ENCODE measurements around the gene HAND2.

HAND2 gene

DNA sequence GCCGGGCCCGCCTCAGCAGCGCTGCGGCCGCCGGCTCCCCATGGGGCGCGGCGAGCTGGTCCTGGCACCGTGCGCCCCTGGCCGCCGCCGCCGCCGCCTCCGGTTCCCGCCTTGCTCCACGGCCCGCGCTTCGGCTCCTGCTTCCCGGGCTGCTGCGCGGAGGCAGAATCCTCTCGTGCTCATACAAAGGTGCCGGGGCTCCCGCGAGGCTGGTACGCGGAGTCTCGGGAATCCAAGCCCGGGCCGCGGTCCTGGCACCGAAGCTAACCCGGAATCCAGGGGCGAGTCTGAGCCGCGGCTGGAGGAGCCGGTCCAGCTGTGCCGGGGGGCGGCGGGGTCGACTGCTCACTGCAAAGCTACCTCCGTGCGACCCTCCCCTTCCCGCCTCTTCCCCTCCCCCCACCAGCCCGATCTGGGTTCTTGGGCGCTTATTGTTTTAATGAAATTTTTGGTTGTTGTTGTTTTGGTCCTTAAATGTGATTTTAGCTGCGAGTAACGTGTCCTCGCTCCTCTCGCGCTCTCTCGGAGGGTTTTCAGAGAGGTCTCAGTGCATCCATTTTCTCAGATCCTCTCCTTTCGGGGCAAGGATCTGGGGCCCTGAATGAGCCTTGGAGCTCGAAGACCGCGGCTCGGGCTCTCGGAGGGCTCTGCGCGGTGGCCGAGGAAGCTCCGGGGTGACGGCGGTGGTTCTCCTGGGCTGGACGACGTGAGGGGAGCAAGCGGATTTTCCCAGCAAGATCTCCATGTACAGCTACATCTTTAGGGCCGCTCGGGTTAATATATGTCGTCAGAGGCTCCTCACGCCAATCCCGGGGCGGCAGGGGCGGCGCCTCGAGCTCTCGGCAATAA, at the start of gene HAND2:
TSS of gene HAND2 (minus strand) at position 753 of the 849 bp plus-strand sequence. CDS start 940 bp downstream, outside the sequence.
- DNase-seq, result no peak
- in situ Hi-C loops (cut with MboI; ENCODE audit: low pct_unique_long_range_greater_than_20kb, low sequenced_read_pairs), result no loop called here

DNA sequence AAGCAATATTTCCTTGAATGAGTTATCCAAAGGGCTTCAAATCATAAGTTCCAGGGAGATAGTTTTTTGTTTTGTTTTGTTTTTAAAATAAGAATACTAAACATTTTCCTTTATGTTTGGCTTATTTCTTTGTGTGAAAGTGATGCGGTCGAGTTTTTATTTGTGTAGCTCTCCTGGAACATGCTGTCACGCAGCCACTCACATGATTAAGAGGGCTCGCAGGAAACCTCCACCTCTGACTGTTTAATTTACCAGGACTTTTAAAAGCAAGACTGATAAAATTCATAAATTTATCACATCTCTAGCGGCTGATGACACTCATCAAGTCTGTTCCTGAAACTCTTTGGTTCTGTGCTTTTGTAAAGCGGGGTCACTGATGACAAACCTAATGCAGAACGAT, 48.9 kb upstream of the HAND2 start:
- DNase-seq, result no peak
- in situ Hi-C loops (cut with MboI; ENCODE audit: low pct_unique_long_range_greater_than_20kb, low sequenced_read_pairs), result no loop called here

DNA sequence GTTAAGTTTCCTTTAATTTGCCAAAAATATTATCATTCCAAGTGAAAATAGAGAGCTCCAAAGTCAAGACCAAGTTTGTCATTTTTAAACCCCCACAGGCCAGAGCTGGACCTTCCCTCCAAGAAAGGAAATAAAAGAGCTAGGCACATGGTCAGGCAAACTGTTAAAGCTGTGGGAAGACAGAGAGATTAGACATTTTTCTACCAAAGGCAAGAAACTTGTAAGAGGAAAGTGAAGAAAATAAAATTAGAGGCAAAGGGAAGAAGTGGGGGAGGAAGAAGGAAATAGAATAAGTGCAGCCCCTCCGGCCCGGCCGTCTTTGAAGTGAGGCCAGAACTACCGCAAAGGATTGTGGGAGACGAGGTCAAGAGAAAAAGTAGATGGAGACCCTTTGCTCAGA, 47.9 kb upstream of the HAND2 start:
- in situ Hi-C loops (cut with MboI; ENCODE audit: low pct_unique_long_range_greater_than_20kb, low sequenced_read_pairs), result no loop called here

DNA sequence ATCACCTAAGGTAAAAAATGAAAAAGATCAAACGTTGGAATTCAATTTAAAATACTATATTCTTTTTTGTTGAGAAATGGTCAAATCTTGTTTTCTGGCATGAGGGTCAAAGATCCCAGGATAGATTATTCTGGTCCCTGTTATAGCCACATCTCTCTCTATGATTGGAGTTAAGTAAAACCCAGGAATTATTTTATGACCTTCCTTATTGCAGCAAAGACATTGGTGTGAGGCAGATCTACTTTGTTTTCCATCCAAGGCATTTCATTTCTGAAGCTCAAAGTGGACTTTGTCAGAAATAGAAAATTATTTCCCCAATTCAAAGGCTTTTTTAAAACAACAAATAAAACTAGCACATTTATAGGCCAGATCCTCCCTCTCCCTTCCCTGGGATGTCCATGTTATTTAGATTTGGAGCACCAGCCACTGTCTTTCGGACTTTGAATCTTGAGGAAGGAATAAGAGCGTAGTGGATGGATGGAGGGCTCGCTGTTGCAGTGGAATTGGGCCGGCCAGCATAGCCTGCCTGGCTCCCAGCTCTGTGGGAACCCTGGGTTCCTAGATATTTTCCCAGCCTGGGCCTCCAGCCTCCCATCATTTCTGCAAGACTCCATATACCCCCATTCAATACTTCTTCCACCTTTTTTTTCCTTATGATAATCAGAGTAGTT, 45.6 kb upstream of the HAND2 start:
- no peak for DNase-seq
- in situ Hi-C loops (cut with MboI; ENCODE audit: low pct_unique_long_range_greater_than_20kb, low sequenced_read_pairs), result no loop called here

More for the DNA sequence above, 47.9 kb upstream of the HAND2 start:
- DNase-seq, result no peak

DNA sequence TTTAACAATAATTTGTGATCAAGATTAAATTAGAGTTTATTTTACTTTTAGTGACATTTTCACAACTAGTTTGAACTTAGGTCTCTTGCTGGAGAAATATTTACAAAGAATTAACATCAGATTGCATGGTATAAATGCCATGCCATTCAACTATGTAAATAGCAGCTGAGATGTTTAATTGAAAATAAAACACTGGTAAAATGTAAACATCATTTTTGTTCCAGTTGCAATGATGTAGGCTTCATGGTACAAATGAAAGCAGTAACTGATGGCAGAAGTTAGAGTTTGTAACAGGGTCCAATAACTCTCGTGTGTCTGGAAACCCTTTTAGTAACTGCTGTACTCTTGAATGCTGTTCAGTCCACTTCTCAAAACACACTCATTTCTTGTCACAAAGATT, 43.7 kb upstream of the HAND2 start:
- in situ Hi-C loops (cut with MboI; ENCODE audit: low pct_unique_long_range_greater_than_20kb, low sequenced_read_pairs), result no loop called here
- no peak for DNase-seq

DNA sequence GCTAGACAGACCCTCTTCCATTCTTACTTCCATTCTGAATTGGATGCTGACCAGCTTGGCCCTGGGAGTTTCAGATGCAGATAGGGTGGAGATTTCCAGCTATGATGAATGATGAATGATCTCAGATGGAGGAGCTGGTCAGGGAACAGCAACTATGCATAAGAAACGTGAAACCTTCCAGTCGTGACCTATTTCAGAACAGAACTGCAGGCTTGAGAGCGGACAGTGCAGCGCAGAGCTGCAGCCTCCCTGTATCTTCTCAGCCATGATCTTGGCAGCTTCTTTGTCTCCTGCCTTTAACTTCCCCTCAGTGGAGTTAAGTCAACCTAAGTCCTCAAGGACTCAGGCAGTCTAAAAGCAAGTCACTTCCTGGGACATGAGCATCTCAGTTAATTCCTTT, 43.3 kb upstream of the HAND2 start:
- no peak for DNase-seq
- in situ Hi-C loops (cut with MboI; ENCODE audit: low pct_unique_long_range_greater_than_20kb, low sequenced_read_pairs), result no loop called here

DNA sequence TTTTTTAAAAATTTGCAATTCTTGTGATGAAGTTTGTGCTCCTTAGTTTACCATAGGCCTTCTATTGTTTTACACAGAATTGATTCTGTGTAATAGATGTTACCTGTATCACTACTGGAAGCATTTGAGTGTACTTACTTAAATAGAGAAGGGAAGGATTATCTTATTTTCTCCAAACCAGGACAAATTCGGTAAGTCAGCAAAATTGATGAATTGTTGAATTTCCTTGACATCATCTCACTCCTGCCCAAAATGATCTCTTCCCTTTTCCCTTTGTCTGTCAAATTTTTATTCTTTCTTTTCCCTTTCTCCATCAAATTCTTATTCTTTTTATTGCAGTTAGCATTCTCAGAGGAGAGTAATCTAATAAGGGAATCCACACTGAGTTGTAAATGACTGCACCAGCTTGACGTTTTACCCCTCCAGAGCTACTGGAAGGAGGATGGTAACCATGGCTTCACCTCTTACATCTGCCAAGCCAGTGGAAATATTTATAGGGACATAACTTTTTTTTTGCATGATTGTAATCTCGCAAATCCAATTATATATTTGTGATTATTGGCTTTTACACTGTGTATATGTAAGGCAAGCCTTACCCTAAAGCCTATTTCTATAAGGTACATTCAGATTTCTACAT, 42.6 kb upstream of the HAND2 start:
- in situ Hi-C loops (cut with MboI; ENCODE audit: low pct_unique_long_range_greater_than_20kb, low sequenced_read_pairs), result no loop called here
- DNase-seq, result no peak

DNA sequence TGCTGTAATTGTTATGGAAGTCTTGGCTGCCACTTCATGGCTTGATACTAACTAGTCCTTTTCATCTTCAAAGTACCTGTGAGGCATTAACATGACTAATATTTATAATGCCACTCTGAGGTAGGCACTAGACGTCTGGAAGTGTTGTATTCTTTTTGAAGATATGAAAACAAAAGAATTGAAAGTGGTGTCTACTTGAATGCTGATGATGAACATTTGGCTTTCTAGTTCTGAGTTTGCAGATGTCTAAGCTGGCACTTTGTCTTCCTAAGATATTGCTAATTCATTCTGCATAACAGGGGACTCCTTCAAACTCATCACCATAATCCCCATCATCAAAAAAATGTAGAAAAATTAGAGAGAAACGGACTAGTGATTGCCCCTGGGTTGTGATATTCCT, 41.6 kb upstream of the HAND2 start:
- DNase-seq, result no peak
- in situ Hi-C loops (cut with MboI; ENCODE audit: low pct_unique_long_range_greater_than_20kb, low sequenced_read_pairs), result no loop called here

DNA sequence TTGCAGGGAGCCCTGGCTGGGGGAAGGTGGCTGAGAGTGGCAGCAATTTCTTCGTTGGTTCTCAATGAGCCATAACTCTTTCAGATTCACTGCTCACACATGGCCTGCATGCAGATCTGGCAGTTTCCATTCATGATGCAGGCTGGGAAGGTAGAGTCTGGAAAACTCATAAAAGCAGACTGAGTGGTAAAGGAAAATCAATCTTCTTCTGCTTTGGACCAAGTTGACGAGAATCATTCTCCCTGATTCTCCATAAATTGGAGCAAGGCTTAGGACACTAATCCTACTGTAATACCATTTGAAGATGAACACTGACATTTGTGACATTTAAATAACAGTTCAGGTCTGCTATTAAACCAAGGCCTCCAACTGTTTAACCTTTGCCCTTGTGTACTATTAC, 35.3 kb upstream of the HAND2 start:
- in situ Hi-C loops (cut with MboI; ENCODE audit: low pct_unique_long_range_greater_than_20kb, low sequenced_read_pairs), result no loop called here
- no peak for DNase-seq

DNA sequence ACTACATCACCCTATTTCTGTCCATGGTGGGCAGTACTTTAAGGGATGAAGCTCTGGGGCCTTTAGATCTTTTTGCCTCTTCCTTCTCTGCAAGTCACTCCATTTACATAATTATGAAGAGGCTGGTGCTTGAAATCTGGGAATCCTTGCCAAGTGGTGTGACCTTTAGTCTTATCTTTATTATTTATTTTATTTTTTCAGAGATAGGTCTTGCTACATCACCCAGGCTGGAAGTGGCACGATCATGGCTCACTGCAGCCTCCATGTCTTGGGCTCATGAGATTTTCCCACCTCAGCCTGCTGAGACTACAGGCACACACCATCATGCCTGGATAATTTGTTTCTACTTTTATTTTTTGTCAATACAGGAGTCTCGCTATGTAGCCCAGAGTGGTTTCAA, 34.4 kb upstream of the HAND2 start:
- in situ Hi-C loops (cut with MboI; ENCODE audit: low pct_unique_long_range_greater_than_20kb, low sequenced_read_pairs), result no loop called here
- no peak for DNase-seq

DNA sequence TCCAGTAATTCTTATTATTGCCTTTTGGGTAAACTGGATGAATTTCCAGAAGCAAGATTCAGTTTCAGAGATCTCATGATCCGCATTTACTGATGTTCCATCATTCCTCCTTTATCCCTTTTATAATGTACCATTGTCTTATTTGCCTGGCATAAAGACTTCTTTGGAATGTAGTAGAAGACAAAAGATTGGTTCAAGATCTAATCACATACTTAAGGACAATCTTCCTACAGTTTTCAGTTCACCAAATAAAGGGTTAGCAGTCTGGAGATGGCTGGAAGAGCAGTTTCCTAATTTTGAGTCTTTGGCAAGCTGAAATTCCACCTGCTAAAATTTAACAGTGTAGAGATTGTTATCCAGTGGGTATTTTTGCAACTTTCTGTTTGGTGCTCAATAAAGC, 30.9 kb upstream of the HAND2 start:
- in situ Hi-C loops (cut with MboI; ENCODE audit: low pct_unique_long_range_greater_than_20kb, low sequenced_read_pairs), result no loop called here
- DNase-seq, result no peak

DNA sequence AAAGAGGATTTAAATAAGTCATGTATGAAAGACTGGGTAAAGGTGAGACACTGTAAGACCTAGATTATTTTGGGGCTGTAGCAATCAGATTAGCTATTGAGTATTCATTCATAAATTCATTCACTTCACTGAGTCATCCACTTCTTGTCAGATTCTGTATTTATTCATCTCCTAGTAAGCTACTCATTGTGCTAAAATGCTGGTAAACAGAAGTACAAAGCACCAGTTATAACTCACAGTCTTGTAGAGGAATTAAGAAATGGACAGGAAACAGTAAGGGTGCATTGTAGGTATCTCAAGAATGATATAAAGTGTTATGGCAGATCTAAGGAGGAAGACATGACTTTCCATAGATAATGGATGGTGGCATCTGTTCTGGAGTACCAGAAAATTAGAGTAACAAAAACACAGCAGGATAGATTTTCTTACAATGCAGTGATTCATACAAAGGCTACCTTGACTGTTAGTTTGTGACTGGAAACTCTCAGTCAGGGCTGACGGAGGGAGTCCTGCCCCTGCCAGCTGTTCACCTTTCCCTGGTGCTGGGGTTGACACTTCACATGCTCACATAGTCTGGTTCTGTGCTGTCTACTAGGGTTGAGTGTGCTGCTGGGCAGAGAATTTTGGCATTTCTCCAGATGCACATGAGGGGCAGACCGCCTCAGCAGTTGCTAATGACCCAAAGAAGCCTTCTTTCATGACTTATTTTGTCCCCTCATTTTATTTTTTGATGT, 26.5 kb upstream of the HAND2 start:
- in situ Hi-C loops (cut with MboI; ENCODE audit: low pct_unique_long_range_greater_than_20kb, low sequenced_read_pairs), result no loop called here
- DNase-seq, result no peak

DNA sequence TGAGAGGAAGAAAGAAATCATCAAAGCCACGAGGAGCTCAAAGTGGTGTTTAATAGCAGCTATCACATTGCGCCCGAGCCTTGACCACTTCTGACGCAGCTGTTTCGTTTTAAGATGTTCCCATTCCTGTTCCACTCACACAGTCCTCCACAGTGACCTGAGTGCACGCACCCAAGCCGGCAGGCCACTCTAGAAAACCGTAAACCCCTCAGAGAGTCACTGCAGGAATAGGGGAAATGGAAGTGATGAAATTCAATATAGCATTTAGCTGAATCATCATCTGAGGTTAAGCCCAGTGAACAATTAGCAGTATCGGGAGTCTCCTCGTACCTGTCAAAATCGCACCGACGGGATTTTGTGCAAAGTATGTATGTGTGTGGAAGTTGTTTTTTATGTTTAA, 17.9 kb upstream of the HAND2 start:
- in situ Hi-C loops (cut with MboI; ENCODE audit: low pct_unique_long_range_greater_than_20kb, low sequenced_read_pairs), result no loop called here
- no peak for DNase-seq

DNA sequence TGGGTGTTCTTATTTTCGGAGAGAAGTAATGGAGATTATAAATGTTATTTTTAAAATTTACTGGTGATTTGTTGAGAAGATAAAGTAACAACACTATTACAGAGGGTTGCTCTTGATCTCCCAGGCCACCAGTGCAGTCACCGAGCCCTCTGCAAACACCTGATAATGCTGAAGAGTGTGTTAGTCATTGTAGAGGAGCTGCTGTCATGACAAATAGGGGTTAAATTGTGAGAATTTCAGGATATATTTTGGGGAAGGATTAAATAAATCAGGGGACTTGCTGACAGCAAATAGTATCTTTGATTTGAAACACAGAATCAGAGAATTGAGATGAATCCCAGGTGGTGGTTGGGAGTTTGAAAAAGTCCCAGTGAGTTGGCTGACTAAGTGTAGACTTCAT, 16.7 kb upstream of the HAND2 start:
- no peak for DNase-seq
- in situ Hi-C loops (cut with MboI; ENCODE audit: low pct_unique_long_range_greater_than_20kb, low sequenced_read_pairs), result no loop called here

DNA sequence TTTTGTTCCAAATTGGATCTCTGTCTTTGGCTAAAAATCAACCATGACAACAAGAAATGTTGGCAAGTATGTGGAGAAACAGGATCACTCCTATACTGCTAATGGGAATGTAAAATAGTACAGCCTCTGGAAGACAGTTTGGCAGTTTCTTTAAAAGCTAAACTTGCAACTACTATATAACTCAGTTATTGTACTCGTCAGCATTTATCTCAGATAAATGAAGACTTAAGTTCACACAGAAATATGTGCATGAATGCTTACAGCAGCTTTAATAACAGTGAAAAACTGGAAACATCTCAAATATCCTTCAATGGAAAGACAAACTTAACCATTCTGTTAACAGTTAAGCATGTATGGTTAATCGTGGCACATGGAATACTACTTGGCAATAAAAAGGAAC, 15.4 kb upstream of the HAND2 start:
- in situ Hi-C loops (cut with MboI; ENCODE audit: low pct_unique_long_range_greater_than_20kb, low sequenced_read_pairs), result no loop called here
- no peak for DNase-seq

DNA sequence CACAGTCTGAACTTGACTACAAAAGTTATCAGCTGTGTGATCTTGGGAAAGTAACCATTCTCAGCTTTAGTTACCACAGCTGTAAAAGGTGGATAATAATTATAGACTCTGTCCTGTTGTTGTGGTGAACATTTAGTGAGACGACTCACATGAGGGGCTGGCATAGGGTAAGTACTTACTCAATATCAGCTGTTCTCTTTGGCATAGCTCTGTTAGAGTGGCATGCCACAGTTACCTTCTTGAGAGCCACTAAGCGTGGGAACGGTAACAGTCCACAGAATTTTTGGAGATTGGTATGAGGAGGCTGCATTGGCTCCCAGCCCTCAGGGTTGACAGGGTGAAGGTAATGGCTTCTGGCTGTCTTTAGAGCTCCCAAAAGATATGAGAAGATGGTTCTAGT, 13.2 kb upstream of the HAND2 start:
- no peak for DNase-seq
- in situ Hi-C loops (cut with MboI; ENCODE audit: low pct_unique_long_range_greater_than_20kb, low sequenced_read_pairs), result no loop called here

DNA sequence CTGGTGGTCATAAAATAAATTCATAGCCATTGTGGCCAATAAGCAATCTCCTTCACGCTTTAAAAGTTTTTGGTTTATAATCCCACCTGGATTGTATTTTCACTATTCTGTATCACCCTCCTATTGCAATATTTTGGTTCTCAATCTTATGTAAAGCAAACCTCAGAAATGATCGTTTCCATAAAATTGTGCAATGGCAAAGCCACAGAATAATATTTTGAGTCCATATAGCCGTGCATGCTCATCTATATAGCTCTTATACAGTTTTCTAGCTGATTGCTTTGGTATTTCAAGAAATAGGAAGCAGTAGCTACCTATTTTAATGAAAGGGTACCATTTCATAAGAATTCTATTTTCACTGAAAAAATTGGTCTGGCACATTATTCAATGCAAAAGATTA, 10.0 kb upstream of the HAND2 start:
- in situ Hi-C loops (cut with MboI; ENCODE audit: low pct_unique_long_range_greater_than_20kb, low sequenced_read_pairs), result no loop called here
- DNase-seq, result no peak

DNA sequence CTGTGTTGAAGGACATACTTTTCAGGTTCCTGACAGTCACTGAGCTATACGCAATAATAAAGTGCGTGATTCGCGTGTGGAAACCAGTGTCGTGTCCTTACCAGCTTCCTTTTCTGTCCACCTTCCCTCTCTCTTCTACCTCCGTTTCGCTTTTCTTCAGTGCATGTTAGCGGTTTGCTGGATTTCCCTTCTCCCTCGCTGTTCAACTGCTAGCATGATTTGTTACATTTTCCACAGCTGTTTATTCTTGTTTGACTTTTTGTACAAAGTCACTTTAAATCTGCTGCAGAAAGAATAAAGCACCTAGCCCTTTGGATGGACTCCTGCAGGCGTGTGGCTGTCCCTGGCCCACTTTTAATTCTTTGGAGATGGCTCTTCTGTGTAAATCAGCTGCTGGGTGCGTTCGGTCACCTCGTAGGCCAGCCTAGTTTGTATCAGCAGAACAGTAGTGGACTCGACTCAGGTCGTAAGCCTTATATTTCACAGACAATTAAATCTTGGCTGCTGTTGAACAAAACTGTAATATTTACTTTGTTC, 8.9 kb upstream of the HAND2 start:
- in situ Hi-C loops (cut with MboI; ENCODE audit: low pct_unique_long_range_greater_than_20kb, low sequenced_read_pairs), result no loop called here
- no peak for DNase-seq

DNA sequence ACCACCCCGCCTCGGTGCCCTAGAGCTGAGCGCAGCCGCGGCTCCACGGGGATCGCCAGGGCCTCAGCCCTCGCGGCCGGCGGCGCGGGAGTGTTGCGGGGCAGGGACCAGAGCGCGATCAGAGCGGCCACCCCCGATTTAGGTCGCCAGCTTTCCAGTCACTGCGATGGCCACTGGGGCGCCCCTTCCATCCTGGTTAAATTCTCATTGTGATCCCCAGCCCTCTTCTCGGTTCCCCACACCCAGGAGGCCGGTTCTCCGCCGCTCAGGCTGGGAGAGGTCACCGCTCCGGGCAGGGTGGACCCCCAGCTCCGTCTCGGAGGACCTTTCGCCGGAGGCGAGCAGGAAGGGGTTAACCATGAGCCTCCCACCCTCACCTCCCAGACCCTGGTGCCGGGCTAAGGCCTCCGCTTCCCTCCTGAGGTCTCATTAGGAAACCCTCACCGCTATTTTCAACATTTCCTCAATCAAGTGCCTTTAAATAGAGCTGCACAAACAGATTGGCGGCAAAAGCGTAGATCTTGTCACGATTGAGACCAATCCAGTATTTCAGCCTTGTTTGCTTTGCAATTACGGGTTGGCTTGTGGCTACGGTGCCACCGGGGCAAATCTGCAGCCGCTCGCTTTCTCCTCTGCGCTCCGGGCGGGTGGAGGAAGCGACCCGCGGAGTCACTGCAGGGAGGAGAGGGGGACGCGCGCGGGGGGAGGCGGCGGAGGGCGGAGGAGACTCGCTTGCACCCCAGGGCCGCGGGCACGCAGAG, 8.3 kb upstream of the HAND2 start:
- peak; percentile 56 for DNase-seq
- in situ Hi-C loops (cut with MboI; ENCODE audit: low pct_unique_long_range_greater_than_20kb, low sequenced_read_pairs), result no loop called here

Measured in KBM-7 (cell line).